B cell (primary cell): ENCODE measurements around the gene MREG. TPM values are rescaled to one million over a fixed set of nuclear protein-coding genes. Genes with fewer than 3 reads are reported as not detected.

Experiments
- ATAC-seq: fragments of 200-7000 bp; cut with Tn5 transposase; one replicate; pipeline ENCODE4 v1.10.0; 2021; ENCODE audit warnings: low read depth, mild to moderate bottlenecking, moderate number of reproducible peaks, moderate library complexity
- CTCF ChIA-PET: fragments of 350-600 bp; sonication (Branson Sonifier 250); formaldehyde crosslinking; loops from one replicate; lab custom pipeline; 2021; ENCODE audit warnings: antibody characterized with exemption, inconsistent platforms; lab: Charles Lee
- POLR2A ChIA-PET: fragments of 350-600 bp; sonication (Branson Sonifier 250); formaldehyde crosslinking; loops from one replicate; lab custom pipeline; 2021; ENCODE audit warnings: antibody characterized with exemption; lab: Charles Lee
- DNase-seq: peaks from one replicate; pipeline ENCODE4 v3.0.0; 2013
- H2AFZ ChIP-seq: 2 replicates; pipeline ENCODE4 v1.6.1; 2012; ENCODE audit warnings: mild to moderate bottlenecking, low read depth, low read length; ENCODE audit not compliant: insufficient read depth, poor library complexity, severe bottlenecking
- H3K27ac ChIP-seq, 2 donors: 1 replicate in 1 of 2; 2 replicates in 1 of 2; pipeline ENCODE4 v1.5.1; 2012 to 2013; ENCODE audit warnings: low read length in 2 of 2, mild to moderate bottlenecking in 2 of 2, moderate library complexity in 1 of 2
- H3K27me3 ChIP-seq, 4 experiments: fragments of 200-600 bp in 1 of 4; sonication (generic) in 1 of 4; replicated peaks in 1 of 4; 1 replicate in 2 of 4; 2 replicates in 2 of 4; pipeline versions ENCODE4 v1.6.1 to v1.7.0; 2013 to 2016; ENCODE audit warnings: low read length in 3 of 4, mild to moderate bottlenecking in 2 of 4, mixed read lengths in 1 of 4, moderate library complexity in 1 of 4; ENCODE audit not compliant: insufficient read depth in 4 of 4, control insufficient read depth in 3 of 4; ENCODE audit errors: control extremely low read depth in 1 of 4
- H3K36me3 ChIP-seq, 2 experiments: replicated peaks in 1 of 2; 1 replicate in 1 of 2; 2 replicates in 1 of 2; pipeline versions ENCODE4 v1.6.1 to v1.7.1; 2013; ENCODE audit warnings: low read length in 1 of 2; ENCODE audit not compliant: insufficient read depth in 2 of 2, control insufficient read depth in 1 of 2; ENCODE audit errors: control extremely low read depth in 1 of 2, extremely low read depth in 1 of 2
- H3K4me1 ChIP-seq, 2 donors: fragments of 200-600 bp in 1 of 2; sonication (generic) in 1 of 2; 1 replicate in 1 of 2; 2 replicates in 1 of 2; pipeline versions ENCODE4 v1.5.1 to v1.6.1; 2013 to 2017; ENCODE audit warnings: low read length in 2 of 2; ENCODE audit not compliant: control insufficient read depth in 2 of 2, insufficient read depth in 2 of 2
- H3K4me2 ChIP-seq: replicated peaks from 2 replicates; pipeline ENCODE3; 2012; ENCODE audit warnings: mild to moderate bottlenecking, low read depth, low read length; ENCODE audit not compliant: poor library complexity, severe bottlenecking
- H3K4me3 ChIP-seq, 5 experiments: fragments of 200-600 bp in 1 of 5; sonication (generic) in 1 of 5; 1 replicate in 3 of 5; 2 replicates in 2 of 5; pipeline versions ENCODE4 v1.5.1 to v1.7.0; 2011 to 2016; ENCODE audit warnings: low read length in 4 of 5, mild to moderate bottlenecking in 4 of 5, low read depth in 2 of 5, control low read depth in 1 of 5, moderate library complexity in 1 of 5; ENCODE audit not compliant: insufficient read depth in 1 of 5; ENCODE audit errors: control extremely low read depth in 1 of 5, extremely low read depth in 1 of 5
- H3K79me2 ChIP-seq: fragments of 200-600 bp; sonication (generic); one replicate; pipeline ENCODE4 v1.6.0; 2016; ENCODE audit warnings: low read length; ENCODE audit not compliant: control insufficient read depth, insufficient read depth
- H3K9ac ChIP-seq: fragments of 200-600 bp; sonication (generic); 2 replicates; pipeline ENCODE4 v1.6.1; 2017; ENCODE audit warnings: mild to moderate bottlenecking, low read length, moderate library complexity
- H3K9me3 ChIP-seq, 3 donors: one replicate each; pipeline versions ENCODE4 v1.6.1 to v1.7.1; 2013; ENCODE audit warnings: low read length in 2 of 3; ENCODE audit not compliant: control insufficient read depth in 2 of 3, insufficient read depth in 1 of 3; ENCODE audit errors: control extremely low read depth in 1 of 3
- H4K20me1 ChIP-seq: 2 replicates; pipeline ENCODE4 v1.6.0; 2012; ENCODE audit warnings: mild to moderate bottlenecking, low read length; ENCODE audit not compliant: insufficient read depth, control insufficient read depth, poor library complexity, severe bottlenecking
- H3K27ac Mint-ChIP-seq: one replicate; pipeline ENCODE4 v1.8.0; 2021; ENCODE audit warnings: mixed read lengths
- H3K27me3 Mint-ChIP-seq: one replicate; pipeline ENCODE4 v1.8.0; 2021; ENCODE audit warnings: mixed read lengths
- H3K4me1 Mint-ChIP-seq: one replicate; pipeline ENCODE4 v1.8.0; 2021; ENCODE audit warnings: mixed read lengths
- H3K4me3 Mint-ChIP-seq: one replicate; pipeline ENCODE4 v1.8.0; 2021; ENCODE audit warnings: mixed read lengths
- H3K9me3 Mint-ChIP-seq: one replicate; pipeline ENCODE4 v1.8.0; 2022; ENCODE audit warnings: mixed read lengths; ENCODE audit not compliant: insufficient read depth
- EZH2 ChIP-seq: IDR thresholded peaks from 2 replicates; pipeline ENCODE4 v1.6.1; 2012; ENCODE audit warnings: borderline replicate concordance, low read depth, mild to moderate bottlenecking, moderate library complexity, low read length; ENCODE audit not compliant: insufficient read depth, poor library complexity, severe bottlenecking
- WGBS: methylation state at CpG from one replicate; pipeline ENCODE4 v1.1.5; 2013; ENCODE audit warnings: missing lambda C conversion rate; ENCODE audit not compliant: insufficient coverage; 5-methylcytosine and 5-hydroxymethylcytosine counted together
- intact Hi-C: fragments of 100-400 bp; cut with micrococcal nuclease; formaldehyde crosslinking; loops from one replicate; pipeline ENCODE4 v1.10.0; 2022
- polyA plus RNA-seq: library from polyadenylated mRNA; depleted of rRNA; stranded (reverse); fragments of >200 nt; gene quantifications from 2 replicates; pipeline ENCODE4 v1.2.3, GENCODE V29; 2012
- total RNA-seq, 2 donors: library from RNA; stranded (reverse); fragments of 120-200 nt in 1 of 2; gene quantifications; 1 replicate in 1 of 2; 2 replicates in 1 of 2; pipeline versions ENCODE4 v1.2.3 to v1.2.4, GENCODE V29; 2013 to 2022
- TF ChIP-seq, protein P1 (sequence below): fragments of 200-600 bp; IDR thresholded peaks from one replicate; pipeline ENCODE4 v1.8.0; 2022; ENCODE audit warnings: antibody characterized with exemption, mild to moderate bottlenecking

The MREG gene
- total and polyA plus RNA-seq, 2 donors (not counting 1 experiment from before 2014, with no cell fraction given), result 2.1 to 5.7 TPM

DNA sequence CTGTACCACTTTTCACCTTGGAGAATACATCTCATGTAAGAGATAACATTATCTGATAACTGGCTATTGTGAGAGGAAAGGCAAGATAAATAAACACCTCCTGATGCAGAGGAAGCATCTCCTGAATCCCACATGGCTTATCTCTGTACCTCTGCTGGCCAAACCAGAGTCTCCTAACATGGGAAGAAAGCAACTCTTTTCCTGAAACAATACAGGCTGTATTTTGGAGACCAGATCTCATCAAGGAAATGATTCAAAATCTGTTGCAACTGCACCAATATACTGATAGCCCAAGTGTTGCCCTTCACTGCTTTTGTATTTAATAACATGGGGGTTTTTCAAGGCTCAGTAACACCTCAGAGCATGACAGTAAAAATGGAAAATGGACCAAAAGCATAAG lies 106.9 kb downstream of the MREG start:
- Histone ChIP-seq H3K9me3 (no peaks in the 10 kb centered on the region), H3K27me3 (no peaks in the 10 kb centered on the region), H3K9ac (no peak overlapping the region), H3K36me3 (no peaks in the 10 kb centered on the region), H3K4me3 (no peak overlapping the region), H3K27ac (no peak overlapping the region), H2AFZ (no peak overlapping the region), H3K4me2 (no peak overlapping the region), H4K20me1 (no peaks in the 10 kb centered on the region), H3K79me2 (no peaks in the 10 kb centered on the region), H3K4me1 (no peaks in the 10 kb centered on the region)
- Mint-ChIP-seq H3K27ac (no peak overlapping the region), H3K27me3 (peaks cover 34% of the 10 kb centered on the region), H3K4me3 (no peak overlapping the region), H3K9me3 (no peaks in the 10 kb centered on the region), H3K4me1 (no peaks in the 10 kb centered on the region)
- intact Hi-C loops, result no loop called here
- DNase-seq (no peak), ATAC-seq (no peak)
- POLR2A ChIA-PET, result no interaction called here
- CTCF ChIA-PET, result no interaction called here
- no peak for TF ChIP-seq EZH2
- TF ChIP-seq, protein P1, sequence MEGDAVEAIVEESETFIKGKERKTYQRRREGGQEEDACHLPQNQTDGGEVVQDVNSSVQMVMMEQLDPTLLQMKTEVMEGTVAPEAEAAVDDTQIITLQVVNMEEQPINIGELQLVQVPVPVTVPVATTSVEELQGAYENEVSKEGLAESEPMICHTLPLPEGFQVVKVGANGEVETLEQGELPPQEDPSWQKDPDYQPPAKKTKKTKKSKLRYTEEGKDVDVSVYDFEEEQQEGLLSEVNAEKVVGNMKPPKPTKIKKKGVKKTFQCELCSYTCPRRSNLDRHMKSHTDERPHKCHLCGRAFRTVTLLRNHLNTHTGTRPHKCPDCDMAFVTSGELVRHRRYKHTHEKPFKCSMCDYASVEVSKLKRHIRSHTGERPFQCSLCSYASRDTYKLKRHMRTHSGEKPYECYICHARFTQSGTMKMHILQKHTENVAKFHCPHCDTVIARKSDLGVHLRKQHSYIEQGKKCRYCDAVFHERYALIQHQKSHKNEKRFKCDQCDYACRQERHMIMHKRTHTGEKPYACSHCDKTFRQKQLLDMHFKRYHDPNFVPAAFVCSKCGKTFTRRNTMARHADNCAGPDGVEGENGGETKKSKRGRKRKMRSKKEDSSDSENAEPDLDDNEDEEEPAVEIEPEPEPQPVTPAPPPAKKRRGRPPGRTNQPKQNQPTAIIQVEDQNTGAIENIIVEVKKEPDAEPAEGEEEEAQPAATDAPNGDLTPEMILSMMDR, result no peak

DNA sequence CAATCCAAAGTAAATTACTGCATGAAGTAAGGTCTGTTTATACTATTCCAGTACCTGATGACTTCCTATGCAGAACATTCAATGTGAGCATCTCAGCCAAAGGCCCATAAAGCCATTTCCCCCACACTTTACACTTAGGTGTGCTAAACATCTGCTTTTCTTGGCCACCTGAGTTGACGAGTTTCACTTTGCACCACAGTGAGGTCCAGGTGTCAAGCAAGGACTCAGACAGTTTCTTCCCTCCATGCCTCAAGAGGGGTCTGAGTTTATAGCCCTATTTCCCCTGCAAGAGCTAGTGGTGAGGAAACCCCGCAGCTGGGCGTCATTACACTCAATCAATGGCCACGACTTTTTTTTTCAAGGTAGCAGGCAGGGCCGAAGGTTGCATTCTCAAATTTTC lies 107.7 kb downstream of the MREG start:
- Histone ChIP-seq H2AFZ (no peak overlapping the region), H3K9ac (no peak overlapping the region), H3K4me3 (no peak overlapping the region), H3K27me3 (no peaks in the 10 kb centered on the region), H3K9me3 (no peaks in the 10 kb centered on the region), H3K4me1 (no peaks in the 10 kb centered on the region), H3K4me2 (no peak overlapping the region), H3K36me3 (no peaks in the 10 kb centered on the region), H3K79me2 (no peaks in the 10 kb centered on the region), H3K27ac (no peak overlapping the region), H4K20me1 (no peaks in the 10 kb centered on the region)
- peaks cover 33% of the 10 kb centered on the region for H3K27me3 Mint-ChIP-seq
- H3K27ac Mint-ChIP-seq, result no peak overlapping the region
- WGBS, result 85% methylated on average over 3 of the region's 5 CpGs
- no peak for TF ChIP-seq EZH2
- TF ChIP-seq, protein P1, result no peak
- H3K4me3 Mint-ChIP-seq, result no peak overlapping the region
- POLR2A ChIA-PET, result no interaction called here
- no peaks in the 10 kb centered on the region for H3K9me3 Mint-ChIP-seq
- intact Hi-C loops, result no loop called here
- H3K4me1 Mint-ChIP-seq, result peaks cover 3% of the 10 kb centered on the region
- no peak for DNase-seq
- CTCF ChIA-PET, result no interaction called here
- ATAC-seq, result no peak
